GM12892 (cell line): ENCODE results near the gene MISP.
A peak's percentile ranks its signal among the peaks of the same experiment; 100 is the strongest.

Source experiments
- DNase-seq: peaks from one replicate; pipeline ENCODE4 v3.0.0; 2011; ENCODE audit not compliant: insufficient read length
- FAIRE-seq: peaks from 2 replicates; lab custom pipeline; 2011; peaks lifted over from hg19 to GRCh38; lab: Jason Lieb, UNC
- POLR2A ChIP-seq: IDR thresholded peaks from 2 replicates; pipeline ENCODE4 v1.6.1; 2011; ENCODE audit warnings: low read depth, low read length, control low read depth
- POLR2AphosphoS5 ChIP-seq: IDR thresholded peaks from 2 replicates; pipeline ENCODE4 v1.6.1; 2011; ENCODE audit warnings: low read depth, low read length, control low read depth
- TAF1 ChIP-seq: IDR thresholded peaks from 2 replicates; pipeline ENCODE4 v1.6.1; 2011; ENCODE audit warnings: low read depth, mild to moderate bottlenecking, control low read depth, low read length, borderline replicate concordance

Gene MISP

GRCh38 chr19:812049-812746 lies 61.3 kb downstream of the MISP start:
- TF ChIP-seq POLR2A (peak; percentile 52; the same call in 1 of the 2 replicates), POLR2AphosphoS5 (peak; percentile 77), TAF1 (no peak)
- DNase-seq, result no peak
- FAIRE-seq, result no peak

- DNase-seq (no peak), FAIRE-seq (no peak)
- TF ChIP-seq TAF1 (no peak), POLR2A (0 out of 2 replicates have a peak, but pooled peaks have one; percentile 7), POLR2AphosphoS5 (peak; percentile 76; the same call in 1 of the 2 replicates)
Observed at GRCh38 chr19:812747-813218, 61.9 kb downstream of the MISP start.

GRCh38 chr19:813219-814151 lies 62.6 kb downstream of the MISP start:
- FAIRE-seq, result no peak
- DNase-seq, result peak; percentile 26
- TF ChIP-seq POLR2A (no peak; the same call in none of the 2 replicates), POLR2AphosphoS5 (peak; percentile 73), TAF1 (no peak)
